ENCODE measurements around the gene EPHB2. TPM values are rescaled to one million over a fixed set of nuclear protein-coding genes. Genes with fewer than 3 reads are reported as not detected.

Gene EPHB2
- total and polyA plus RNA-seq, 2 of the 8 experiments (the other 6 are each of a cell fraction or from before 2014, with no cell fraction given): 15.8 to 17.2 TPM

GRCh38 chr1:22862752-22863151 lies 152.1 kb downstream of the EPHB2 start:
- Histone ChIP-seq H3K23ac (ENCODE audit: insufficient read length) (no peak overlapping the region), H4K91ac (replicated peaks; ENCODE audit: insufficient read length, low read length) (no peak overlapping the region), H4K8ac (ENCODE audit: extremely low read depth, insufficient read depth, low read length) (no peak overlapping the region), H3K27me3 (replicated peaks in 1 of 4; ENCODE audit: control insufficient read depth in 3 of 4, extremely low read depth in 1 of 4, insufficient read depth in 3 of 4, low read length in 3 of 4) (no peaks in the 10 kb centered on the region; a peak in 1 of 7 replicates), H3K27ac (ENCODE audit: low read depth, low read length) (no peak overlapping the region), H2AK5ac (ENCODE audit: low read depth, low read length) (no peak overlapping the region), H3K9ac (replicated peaks in 1 of 4; ENCODE audit: extremely low read depth in 1 of 4, low read depth in 3 of 4, low read length in 3 of 4) (no peak overlapping the region), H3K4me3 (ENCODE audit: extremely low read depth in 1 of 4, insufficient read depth in 2 of 4, low read depth in 3 of 4, low read length in 4 of 4) (no peak overlapping the region), H2AFZ (ENCODE audit: low read length) (no peak overlapping the region), H2BK120ac (replicated peaks; ENCODE audit: low read depth, low read length) (no peak overlapping the region), H3K79me2 (ENCODE audit: control insufficient read depth in 1 of 2, insufficient read depth in 2 of 2, low read length in 2 of 2) (no peaks in the 10 kb centered on the region), H3K18ac (ENCODE audit: extremely low read depth, low read length) (no peak overlapping the region), H3K23me2 (ENCODE audit: low read depth, low read length) (no peaks in the 10 kb centered on the region), H3K4me1 (replicated peaks in 1 of 4; ENCODE audit: control insufficient read depth in 3 of 4, insufficient read depth in 4 of 4, low read length in 3 of 4) (peaks cover 0 to 3% (median 0%) of the 10 kb centered on the region in 4 experiments; a peak in 3 of 7 replicates), H3K56ac (replicated peaks; ENCODE audit: insufficient read length, low read depth, low read length) (no peak overlapping the region), H3K36me3 (ENCODE audit: control insufficient read depth in 2 of 4, insufficient read depth in 4 of 4, low read length in 3 of 4) (no peaks in the 10 kb centered on the region), H2BK20ac (ENCODE audit: low read length) (no peak overlapping the region), H3K14ac (ENCODE audit: insufficient read length) (no peak overlapping the region), H3K9me3 (ENCODE audit: insufficient read depth in 2 of 2, low read depth in 1 of 2, low read length in 1 of 2) (no peaks in the 10 kb centered on the region), H3K79me1 (ENCODE audit: low read depth, low read length) (no peaks in the 10 kb centered on the region), H2BK5ac (ENCODE audit: low read depth, low read length) (no peak overlapping the region), H2BK12ac (ENCODE audit: low read depth, low read length) (no peak overlapping the region), H3K4ac (replicated peaks; ENCODE audit: insufficient read length, low read depth, low read length) (no peak overlapping the region), H4K20me1 (replicated peaks in 1 of 2; ENCODE audit: control insufficient read depth in 1 of 2, insufficient read depth in 2 of 2, low read length in 2 of 2) (no peaks in the 10 kb centered on the region), H2BK15ac (ENCODE audit: low read length) (no peak overlapping the region), H4K5ac (ENCODE audit: insufficient read length, low read depth, low read length) (no peak overlapping the region), H3K4me2 (ENCODE audit: insufficient read depth in 1 of 2, low read depth in 2 of 2, low read length in 2 of 2) (no peak overlapping the region)
- TF ChIP-seq CEBPB (IDR thresholded peaks at IDR 0.05; ENCODE audit: low read depth, low read length): no peak
- TF ChIP-seq RNF2 (IDR thresholded peaks at IDR 0.05; ENCODE audit: borderline replicate concordance, low read depth, low read length, missing control alignments, poor library complexity, severe bottlenecking): no peak
- TF ChIP-seq, protein P1, sequence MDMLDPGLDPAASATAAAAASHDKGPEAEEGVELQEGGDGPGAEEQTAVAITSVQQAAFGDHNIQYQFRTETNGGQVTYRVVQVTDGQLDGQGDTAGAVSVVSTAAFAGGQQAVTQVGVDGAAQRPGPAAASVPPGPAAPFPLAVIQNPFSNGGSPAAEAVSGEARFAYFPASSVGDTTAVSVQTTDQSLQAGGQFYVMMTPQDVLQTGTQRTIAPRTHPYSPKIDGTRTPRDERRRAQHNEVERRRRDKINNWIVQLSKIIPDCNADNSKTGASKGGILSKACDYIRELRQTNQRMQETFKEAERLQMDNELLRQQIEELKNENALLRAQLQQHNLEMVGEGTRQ (IDR thresholded peaks at IDR 0.05; ENCODE audit: low read length): no peak
- TF ChIP-seq SIX5 (IDR thresholded peaks at IDR 0.05; ENCODE audit: low read depth, low read length): no peak
- no peak for TF ChIP-seq ASH2L (IDR thresholded peaks at IDR 0.05; ENCODE audit: low read length)
- TF ChIP-seq MAFK (IDR thresholded peaks at IDR 0.05; ENCODE audit: low read depth, low read length): no peak
- TF ChIP-seq GABPA (IDR thresholded peaks at IDR 0.05; ENCODE audit: borderline replicate concordance, insufficient read depth, low read length): no peak
- no peak for TF ChIP-seq NANOG (IDR thresholded peaks at IDR 0.05; ENCODE audit: insufficient read depth, low read depth, low read length, poor library complexity, severe bottlenecking)
- no peak for TF ChIP-seq KDM1A (IDR thresholded peaks at IDR 0.05; ENCODE audit: borderline replicate concordance, low read length)
- TF ChIP-seq SP2 (IDR thresholded peaks at IDR 0.05; ENCODE audit: low read length): no peak
- FAIRE-seq (no peak), DNase-seq (ENCODE audit: low read depth in 1 of 2, low spot score in 2 of 2) (no peak)
- POLR2A ChIA-PET (ENCODE audit: partially characterized antibody): no interaction called here
- CTCF ChIA-PET (ENCODE audit: partially characterized antibody): interaction anchor here (0.7 to 8.5 kb wide), 53 partner anchors 9 to 209 kb away, joined by 3 to 132 read pairs (median 10); partner anchors contain the start of gene C1QB
- WGBS, 2 experiments (ENCODE audit: extremely low coverage in 1 of 2, insufficient coverage in 1 of 2, insufficient read length in 1 of 2, insufficient replicate concordance in 2 of 2, low coverage in 1 of 2, low lambda C conversion rate in 2 of 2, missing lambda C conversion rate in 1 of 2): 86% methylated on average over 9 of the region's 9 CpGs; no CpG with 5 or more reads in 1 of the 2 experiments
